ENCODE data around the gene GAGE13. TPM values are rescaled to one million over a fixed set of nuclear protein-coding genes. Genes with fewer than 3 reads are reported as not detected.
"Not testable (repeated sequence)": the region's sequence is repeated elsewhere in the genome, so short reads cannot be mapped to it uniquely, and the experiment has no call there.

GAGE13 gene
- total RNA-seq, 1 donor from 2014 or later: not detected

DNA sequence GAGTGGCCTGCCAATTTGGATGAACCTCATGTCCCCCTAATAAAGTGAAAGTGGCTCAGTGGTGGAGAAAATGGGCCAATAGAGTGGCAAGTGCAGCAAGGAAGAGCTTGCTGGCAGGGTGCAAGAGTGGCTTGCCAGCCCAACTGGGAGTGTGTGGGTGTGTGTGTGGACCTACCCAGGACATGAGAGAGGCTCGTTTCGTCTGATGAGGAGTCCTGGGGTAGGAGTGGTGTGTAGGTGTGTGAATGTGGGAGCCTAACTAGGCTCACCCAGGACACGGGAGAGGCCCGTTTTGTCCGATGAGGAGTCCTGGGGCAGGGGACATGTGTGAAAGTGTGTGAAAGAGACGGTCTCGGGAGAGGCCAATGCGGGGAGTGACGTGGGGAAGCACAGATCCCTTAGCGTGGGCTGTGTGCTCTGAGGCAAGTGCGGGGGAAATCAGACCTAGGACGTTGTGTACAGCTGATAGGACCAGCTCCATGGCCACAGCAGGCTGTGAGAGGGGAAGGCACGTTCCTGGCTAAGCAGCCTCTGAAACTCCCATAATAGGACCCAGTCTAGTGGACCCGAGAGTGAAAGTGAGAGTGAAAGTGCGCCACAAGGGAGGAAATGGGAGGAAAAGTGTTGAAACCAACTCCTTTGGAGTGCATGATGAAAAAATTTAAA, 22.6 kb upstream of the GAGE13 start:
- Mint-ChIP-seq H3K36me3 (no peaks in the 10 kb centered on the region), H3K9me3 (peaks cover 15% of the 10 kb centered on the region), H3K27ac (peak overlapping the region; percentile 99), H3K4me3 (peak overlapping the region; percentile 47), H3K4me1 (peaks cover 40% of the 10 kb centered on the region), H3K27me3 (ENCODE audit: low read depth) (no peaks in the 10 kb centered on the region)
- TF ChIP-seq, protein P1, sequence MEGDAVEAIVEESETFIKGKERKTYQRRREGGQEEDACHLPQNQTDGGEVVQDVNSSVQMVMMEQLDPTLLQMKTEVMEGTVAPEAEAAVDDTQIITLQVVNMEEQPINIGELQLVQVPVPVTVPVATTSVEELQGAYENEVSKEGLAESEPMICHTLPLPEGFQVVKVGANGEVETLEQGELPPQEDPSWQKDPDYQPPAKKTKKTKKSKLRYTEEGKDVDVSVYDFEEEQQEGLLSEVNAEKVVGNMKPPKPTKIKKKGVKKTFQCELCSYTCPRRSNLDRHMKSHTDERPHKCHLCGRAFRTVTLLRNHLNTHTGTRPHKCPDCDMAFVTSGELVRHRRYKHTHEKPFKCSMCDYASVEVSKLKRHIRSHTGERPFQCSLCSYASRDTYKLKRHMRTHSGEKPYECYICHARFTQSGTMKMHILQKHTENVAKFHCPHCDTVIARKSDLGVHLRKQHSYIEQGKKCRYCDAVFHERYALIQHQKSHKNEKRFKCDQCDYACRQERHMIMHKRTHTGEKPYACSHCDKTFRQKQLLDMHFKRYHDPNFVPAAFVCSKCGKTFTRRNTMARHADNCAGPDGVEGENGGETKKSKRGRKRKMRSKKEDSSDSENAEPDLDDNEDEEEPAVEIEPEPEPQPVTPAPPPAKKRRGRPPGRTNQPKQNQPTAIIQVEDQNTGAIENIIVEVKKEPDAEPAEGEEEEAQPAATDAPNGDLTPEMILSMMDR (IDR thresholded peaks at IDR 0.05; ENCODE audit: unreplicated experiment): no peak
- DNase-seq (ENCODE audit: low spot score in 2 of 2, unreplicated experiment in 2 of 2): no peak

DNA sequence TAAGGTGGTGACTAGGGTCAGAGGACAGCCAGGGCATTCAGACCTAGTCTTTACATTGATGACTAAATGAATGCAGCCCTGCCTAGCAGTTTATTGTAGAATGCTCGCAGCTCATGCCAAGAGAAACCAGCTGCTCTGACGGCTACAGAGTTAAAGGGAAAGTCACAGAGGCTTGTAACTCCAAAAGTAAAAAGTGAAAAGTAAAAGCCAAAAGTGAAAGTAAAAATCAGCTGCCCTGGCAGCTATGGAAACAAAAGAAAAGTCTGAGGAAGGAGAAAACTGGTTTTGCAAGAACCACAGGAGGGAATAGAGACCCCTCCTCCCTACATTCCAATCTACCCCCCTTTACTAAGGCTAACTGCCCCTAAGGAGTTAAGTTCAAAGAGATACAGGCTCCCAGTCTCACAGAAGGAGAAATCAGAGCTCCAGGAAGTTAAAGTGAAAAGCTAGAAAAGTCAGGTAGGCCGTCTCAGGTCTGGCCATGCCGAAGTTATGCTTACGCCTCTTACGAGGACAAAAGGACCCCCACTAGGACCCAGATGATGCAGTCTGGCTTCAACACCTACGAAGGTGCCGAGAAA, 21.9 kb upstream of the GAGE13 start:
- peaks cover 40% of the 10 kb centered on the region for H3K4me1 Mint-ChIP-seq
- TF ChIP-seq, protein P1 (IDR thresholded peaks at IDR 0.05; ENCODE audit: unreplicated experiment): no peak
- H3K4me3 Mint-ChIP-seq: peak overlapping the region; percentile 47
- H3K27ac Mint-ChIP-seq: peak overlapping the region; percentile 99
- no peaks in the 10 kb centered on the region for H3K36me3 Mint-ChIP-seq
- peaks cover 15% of the 10 kb centered on the region for H3K9me3 Mint-ChIP-seq
- no peaks in the 10 kb centered on the region for H3K27me3 Mint-ChIP-seq (ENCODE audit: low read depth)
- DNase-seq (ENCODE audit: low spot score in 2 of 2, unreplicated experiment in 2 of 2): no peak

DNA sequence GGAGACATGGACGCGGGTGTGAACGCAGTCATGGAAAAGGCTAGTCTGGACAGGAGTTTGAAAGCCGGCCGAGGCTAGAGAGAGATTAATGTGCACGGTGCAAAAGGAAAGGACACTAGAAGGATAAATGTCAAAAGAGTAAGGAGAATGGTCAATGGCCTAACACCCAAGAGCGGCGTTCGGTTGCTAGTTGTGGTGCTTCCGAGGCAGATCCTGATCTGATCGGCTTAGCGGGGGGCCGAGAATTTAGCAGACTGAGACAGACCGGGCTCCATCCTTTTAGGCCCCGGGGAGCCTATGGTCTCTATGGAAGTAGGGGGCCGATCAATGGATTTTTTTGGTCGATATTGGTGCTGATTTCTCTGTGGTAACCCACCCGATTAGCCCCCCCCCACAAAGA, 21.0 kb upstream of the GAGE13 start:
- Mint-ChIP-seq H3K4me1 (peaks cover 40% of the 10 kb centered on the region), H3K36me3 (no peaks in the 10 kb centered on the region), H3K9me3 (peaks cover 18% of the 10 kb centered on the region), H3K4me3 (no peak overlapping the region), H3K27ac (peak overlapping the region; percentile 99), H3K27me3 (ENCODE audit: low read depth) (no peaks in the 10 kb centered on the region)
- no peak for DNase-seq (ENCODE audit: low spot score in 2 of 2, unreplicated experiment in 2 of 2)
- TF ChIP-seq, protein P1 (IDR thresholded peaks at IDR 0.05; ENCODE audit: unreplicated experiment): no peak

DNA sequence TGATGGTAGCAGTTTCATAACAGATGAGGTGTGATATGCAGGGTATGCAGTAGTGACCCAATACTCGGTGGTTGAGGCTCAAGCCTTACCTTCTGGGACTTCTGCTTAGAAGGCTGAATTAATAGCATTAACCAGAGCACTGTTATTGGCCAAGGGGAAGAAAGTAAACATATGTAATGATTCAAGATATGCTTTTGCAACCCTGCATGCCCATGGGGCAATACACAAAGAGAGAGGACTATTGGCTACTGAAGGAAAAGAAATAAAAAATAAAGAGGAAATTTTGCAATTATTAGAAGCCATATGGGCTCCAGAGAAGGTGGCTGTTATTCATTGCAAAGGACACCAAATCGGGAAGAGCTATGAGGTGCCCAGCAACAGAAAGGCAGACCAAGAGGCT, 19.2 kb upstream of the GAGE13 start:
- peaks cover 18% of the 10 kb centered on the region for H3K9me3 Mint-ChIP-seq
- no peaks in the 10 kb centered on the region for H3K27me3 Mint-ChIP-seq (ENCODE audit: low read depth)
- peaks cover 45% of the 10 kb centered on the region for H3K4me1 Mint-ChIP-seq
- TF ChIP-seq, protein P1 (IDR thresholded peaks at IDR 0.05; ENCODE audit: unreplicated experiment): no peak
- no peak overlapping the region for H3K4me3 Mint-ChIP-seq
- DNase-seq (ENCODE audit: low spot score in 2 of 2, unreplicated experiment in 2 of 2): no peak
- no peaks in the 10 kb centered on the region for H3K36me3 Mint-ChIP-seq
- H3K27ac Mint-ChIP-seq: no peak overlapping the region

DNA sequence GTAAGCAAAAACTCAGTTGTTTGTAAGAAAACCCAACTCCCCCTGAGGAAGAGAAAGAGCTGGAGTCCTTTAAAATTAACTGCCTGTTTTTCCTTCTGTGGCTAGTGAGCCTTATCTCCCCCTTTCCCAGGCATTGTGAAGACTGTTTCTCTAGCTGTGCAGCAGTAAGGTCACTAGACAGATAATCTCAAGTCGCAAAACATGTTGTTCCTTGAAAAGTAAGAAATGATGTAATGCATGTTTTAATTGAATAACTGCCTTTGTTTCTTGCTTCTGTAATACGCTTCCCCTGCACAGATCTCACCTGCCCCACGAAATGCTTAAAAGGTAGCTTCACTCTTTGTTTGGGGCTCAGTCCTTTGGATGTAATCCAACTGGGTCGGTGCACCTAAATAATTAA, 15.3 kb upstream of the GAGE13 start:
- H3K36me3 Mint-ChIP-seq: no peaks in the 10 kb centered on the region
- H3K27me3 Mint-ChIP-seq (ENCODE audit: low read depth): no peaks in the 10 kb centered on the region
- H3K4me3 Mint-ChIP-seq: no peak overlapping the region
- H3K27ac Mint-ChIP-seq: no peak overlapping the region
- peaks cover 9% of the 10 kb centered on the region for H3K9me3 Mint-ChIP-seq
- DNase-seq (ENCODE audit: low spot score in 2 of 2, unreplicated experiment in 2 of 2): no peak
- TF ChIP-seq, protein P1 (IDR thresholded peaks at IDR 0.05; ENCODE audit: unreplicated experiment): no peak
- H3K4me1 Mint-ChIP-seq: peaks cover 13% of the 10 kb centered on the region

- not testable (repeated sequence) for H3K9me3 Mint-ChIP-seq; H3K27me3 Mint-ChIP-seq (ENCODE audit: low read depth); H3K36me3 Mint-ChIP-seq; DNase-seq (ENCODE audit: low spot score in 2 of 2, unreplicated experiment in 2 of 2); H3K4me3 Mint-ChIP-seq; H3K27ac Mint-ChIP-seq; H3K4me1 Mint-ChIP-seq
Observed at GRCh38 chrX:49321737-49322136, 9.6 kb upstream of the GAGE13 start, which contains the start of gene GAGE12J. Gene GAGE12J, plus strand, starts transcription at chrX:49322037. Its CDS starts 1,157 bp downstream, at chrX:49323194.

DNA sequence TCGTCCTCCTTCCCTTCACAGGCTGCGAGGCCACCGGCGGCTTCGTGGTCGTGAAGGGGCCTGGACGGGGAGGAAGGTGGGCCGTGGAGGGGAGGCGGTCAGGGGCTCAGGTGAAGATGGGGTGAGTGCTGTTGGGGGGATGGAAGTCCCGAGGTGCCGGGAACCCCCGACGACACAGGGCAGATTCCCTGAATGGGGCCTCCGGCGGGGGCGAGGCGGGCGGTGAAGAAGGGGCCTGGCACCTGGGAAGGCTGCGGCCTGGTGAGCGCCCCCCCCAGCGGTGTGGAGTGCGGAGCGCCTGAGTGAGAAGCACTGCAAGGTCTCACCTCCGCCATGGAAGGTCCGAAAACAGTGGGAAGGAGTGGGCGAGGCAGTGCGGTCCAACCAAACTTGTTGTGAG, 9.1 kb upstream of the GAGE13 start:
- not testable (repeated sequence) for H3K4me3 Mint-ChIP-seq; H3K27me3 Mint-ChIP-seq (ENCODE audit: low read depth); H3K4me1 Mint-ChIP-seq; H3K36me3 Mint-ChIP-seq; DNase-seq (ENCODE audit: low spot score in 2 of 2, unreplicated experiment in 2 of 2); H3K9me3 Mint-ChIP-seq; H3K27ac Mint-ChIP-seq

GRCh38 chrX:49323735-49324134, 7.6 kb upstream of the GAGE13 start:
- not testable (repeated sequence) for H3K27me3 Mint-ChIP-seq (ENCODE audit: low read depth); DNase-seq (ENCODE audit: low spot score in 2 of 2, unreplicated experiment in 2 of 2); H3K9me3 Mint-ChIP-seq; H3K4me1 Mint-ChIP-seq; H3K36me3 Mint-ChIP-seq; H3K27ac Mint-ChIP-seq; H3K4me3 Mint-ChIP-seq

- DNase-seq (ENCODE audit: low spot score in 2 of 2, unreplicated experiment in 2 of 2); H3K36me3 Mint-ChIP-seq; H3K27me3 Mint-ChIP-seq (ENCODE audit: low read depth); H3K4me3 Mint-ChIP-seq; H3K27ac Mint-ChIP-seq; H3K4me1 Mint-ChIP-seq; H3K9me3 Mint-ChIP-seq: not testable (repeated sequence)
Observed at GRCh38 chrX:49330421-49330820, 961 bp upstream of the GAGE13 start.
